ENCODE measurements around the gene PSG1.
"Not testable (repeated sequence)": the region's sequence is repeated elsewhere in the genome, so short reads cannot be mapped to it uniquely, and the experiment has no call there.

PSG1 gene

GRCh38 chr19:42831221-42832019 lies 48.1 kb downstream of the PSG1 start:
- no peaks in the 10 kb centered on the region for H3K9me3 ChIP-seq (ENCODE audit: insufficient read depth, low read length)
- no peaks in the 10 kb centered on the region for H3K79me2 ChIP-seq (ENCODE audit: insufficient read depth, low read length)
- H3K9ac ChIP-seq (ENCODE audit: low read length): no peak overlapping the region
- H3K4me3 ChIP-seq (ENCODE audit: insufficient read depth, low read length, poor library complexity, severe bottlenecking): no peak overlapping the region
- no peaks in the 10 kb centered on the region for H3F3A ChIP-seq (ENCODE audit: insufficient read depth)
- no peak overlapping the region for H2AFZ ChIP-seq (ENCODE audit: low read depth, low read length, severe bottlenecking)
- H3K4me2 ChIP-seq (ENCODE audit: low read depth, low read length, poor library complexity, severe bottlenecking): no peak overlapping the region
- H3K36me3 ChIP-seq (ENCODE audit: low read length): no peaks in the 10 kb centered on the region
- H3K27me3 ChIP-seq (ENCODE audit: low read length): no peaks in the 10 kb centered on the region
- TF ChIP-seq CTCF (IDR thresholded peaks at IDR 0.05; ENCODE audit: insufficient read depth, low read length, poor library complexity, severe bottlenecking) (no peak), EZH2phosphoT487 (conservative IDR thresholded peaks at IDR 0.05; ENCODE audit: low read length) (no peak)
- H4K20me1 ChIP-seq (ENCODE audit: low read depth, low read length): no peaks in the 10 kb centered on the region
- H3K9me2 ChIP-seq (replicated peaks; ENCODE audit: insufficient read depth, low read length): no peaks in the 10 kb centered on the region
- no peak overlapping the region for H3K27ac ChIP-seq (ENCODE audit: low read depth, low read length)

GRCh38 chr19:42821306-42821977 lies 58.1 kb downstream of the PSG1 start:
- H3K27ac ChIP-seq (ENCODE audit: low read depth, low read length); H3K79me2 ChIP-seq (ENCODE audit: insufficient read depth, low read length); H3K9me2 ChIP-seq (replicated peaks; ENCODE audit: insufficient read depth, low read length); H2AFZ ChIP-seq (ENCODE audit: low read depth, low read length, severe bottlenecking); H3K27me3 ChIP-seq (ENCODE audit: low read length); H3K36me3 ChIP-seq (ENCODE audit: low read length); H3F3A ChIP-seq (ENCODE audit: insufficient read depth); H4K20me1 ChIP-seq (ENCODE audit: low read depth, low read length); H3K9me3 ChIP-seq (ENCODE audit: insufficient read depth, low read length); H3K4me2 ChIP-seq (ENCODE audit: low read depth, low read length, poor library complexity, severe bottlenecking); H3K4me3 ChIP-seq (ENCODE audit: insufficient read depth, low read length, poor library complexity, severe bottlenecking); H3K9ac ChIP-seq (ENCODE audit: low read length): not testable (repeated sequence)

- H3K4me2 ChIP-seq (ENCODE audit: low read depth, low read length, poor library complexity, severe bottlenecking); H3K27me3 ChIP-seq (ENCODE audit: low read length); H3F3A ChIP-seq (ENCODE audit: insufficient read depth); H4K20me1 ChIP-seq (ENCODE audit: low read depth, low read length); H3K4me3 ChIP-seq (ENCODE audit: insufficient read depth, low read length, poor library complexity, severe bottlenecking); H3K27ac ChIP-seq (ENCODE audit: low read depth, low read length); H3K79me2 ChIP-seq (ENCODE audit: insufficient read depth, low read length); H3K9ac ChIP-seq (ENCODE audit: low read length); H3K9me3 ChIP-seq (ENCODE audit: insufficient read depth, low read length); H3K9me2 ChIP-seq (replicated peaks; ENCODE audit: insufficient read depth, low read length); H2AFZ ChIP-seq (ENCODE audit: low read depth, low read length, severe bottlenecking); H3K36me3 ChIP-seq (ENCODE audit: low read length): not testable (repeated sequence)
These were observed 59.4 kb downstream of the PSG1 start for GRCh38 chr19:42819960-42820650.

GRCh38 chr19:42816894-42817293 lies 62.6 kb downstream of the PSG1 start:
- H3K9me2 ChIP-seq (replicated peaks; ENCODE audit: insufficient read depth, low read length): no peaks in the 10 kb centered on the region
- no peaks in the 10 kb centered on the region for H3K79me2 ChIP-seq (ENCODE audit: insufficient read depth, low read length)
- H3F3A ChIP-seq (ENCODE audit: insufficient read depth): no peaks in the 10 kb centered on the region
- no peaks in the 10 kb centered on the region for H3K36me3 ChIP-seq (ENCODE audit: low read length)
- H3K4me2 ChIP-seq (ENCODE audit: low read depth, low read length, poor library complexity, severe bottlenecking): no peak overlapping the region
- no peaks in the 10 kb centered on the region for H3K9me3 ChIP-seq (ENCODE audit: insufficient read depth, low read length)
- no peaks in the 10 kb centered on the region for H3K27me3 ChIP-seq (ENCODE audit: low read length)
- no peak overlapping the region for H3K9ac ChIP-seq (ENCODE audit: low read length)
- TF ChIP-seq EZH2phosphoT487 (conservative IDR thresholded peaks at IDR 0.05; ENCODE audit: low read length) (no peak), CTCF (IDR thresholded peaks at IDR 0.05; ENCODE audit: insufficient read depth, low read length, poor library complexity, severe bottlenecking) (no peak)
- no peak overlapping the region for H3K4me3 ChIP-seq (ENCODE audit: insufficient read depth, low read length, poor library complexity, severe bottlenecking)
- H3K27ac ChIP-seq (ENCODE audit: low read depth, low read length): no peak overlapping the region
- no peaks in the 10 kb centered on the region for H4K20me1 ChIP-seq (ENCODE audit: low read depth, low read length)
- H2AFZ ChIP-seq (ENCODE audit: low read depth, low read length, severe bottlenecking): no peak overlapping the region
